GM18520 (cell line): ENCODE data around the gene ARFGAP1.

ENCODE experiments used
- ATAC-seq: cut with Tn5 transposase; IDR thresholded peaks from one replicate; pipeline ENCODE4 v1.9.1; 2021; ENCODE audit not compliant: unreplicated experiment

The ARFGAP1 gene

GRCh38 chr20:63306673-63307537, 34.3 kb downstream of the ARFGAP1 start:
- no peak for ATAC-seq

- no peak for ATAC-seq
Observed at GRCh38 chr20:63307538-63308217, 35.1 kb downstream of the ARFGAP1 start.

- ATAC-seq: no peak
Observed at GRCh38 chr20:63308218-63308911, 35.8 kb downstream of the ARFGAP1 start.

GRCh38 chr20:63309261-63310071, 36.9 kb downstream of the ARFGAP1 start:
- no peak for ATAC-seq

DNA sequence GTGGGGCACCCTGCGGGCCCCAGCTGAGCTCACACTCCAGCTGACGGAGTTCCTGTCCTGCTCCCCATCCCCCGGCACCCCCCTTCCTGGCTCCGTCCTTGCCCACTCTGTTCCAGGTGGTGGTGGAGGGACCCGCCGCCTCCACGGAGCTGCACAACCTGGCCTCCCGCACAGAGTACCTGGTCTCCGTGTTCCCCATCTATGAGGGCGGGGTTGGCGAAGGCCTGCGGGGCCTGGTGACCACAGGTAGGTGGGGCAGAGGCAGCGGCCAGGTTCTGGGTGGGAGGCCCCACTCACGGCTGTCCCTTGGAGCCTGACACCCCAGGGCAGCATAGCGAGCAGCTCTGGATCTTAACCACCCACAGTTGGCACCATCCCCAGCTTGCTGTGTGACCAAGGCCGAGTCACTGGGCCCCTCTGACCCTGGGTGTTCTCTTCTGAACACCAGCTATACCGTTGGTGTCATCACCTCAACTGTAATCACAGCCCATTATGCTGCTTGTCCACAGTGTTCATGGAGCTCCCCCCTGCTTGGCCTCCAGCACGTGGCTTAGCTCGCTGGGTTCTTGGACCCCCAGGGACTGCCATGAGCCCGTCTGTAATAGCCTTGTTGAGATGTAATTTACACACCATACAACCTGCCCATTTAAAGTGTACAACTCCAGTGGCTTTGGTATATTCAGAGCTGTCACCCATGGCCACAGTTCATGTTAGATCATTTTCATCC, 37.8 kb downstream of the ARFGAP1 start:
- ATAC-seq: no peak

DNA sequence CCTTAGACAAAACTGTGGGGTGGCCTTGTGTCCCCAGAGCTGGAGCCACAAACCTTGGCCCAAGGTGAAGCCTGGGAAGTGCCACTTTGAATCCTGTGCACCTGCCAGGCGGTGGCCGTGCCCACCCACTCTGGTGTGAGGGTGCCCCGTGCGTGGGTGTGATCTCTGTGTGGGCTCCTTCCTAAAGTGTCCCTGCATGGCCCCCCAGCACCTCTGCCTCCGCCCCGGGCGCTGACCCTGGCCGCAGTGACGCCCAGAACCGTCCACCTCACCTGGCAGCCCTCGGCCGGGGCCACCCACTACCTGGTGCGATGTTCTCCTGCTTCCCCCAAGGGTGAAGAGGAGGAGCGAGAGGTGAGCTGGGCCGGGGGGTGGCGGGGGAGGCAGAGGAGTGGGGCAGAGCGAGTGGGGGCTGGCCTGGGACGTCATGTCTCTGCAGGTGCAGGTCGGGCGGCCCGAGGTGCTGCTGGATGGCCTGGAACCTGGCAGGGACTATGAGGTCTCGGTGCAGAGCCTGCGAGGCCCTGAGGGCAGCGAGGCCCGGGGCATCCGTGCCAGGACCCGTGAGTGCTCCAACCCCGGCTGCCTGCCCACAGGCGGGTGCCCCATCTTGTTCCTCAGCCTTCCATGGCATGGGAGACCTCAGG, 38.7 kb downstream of the ARFGAP1 start:
- ATAC-seq: no peak

DNA sequence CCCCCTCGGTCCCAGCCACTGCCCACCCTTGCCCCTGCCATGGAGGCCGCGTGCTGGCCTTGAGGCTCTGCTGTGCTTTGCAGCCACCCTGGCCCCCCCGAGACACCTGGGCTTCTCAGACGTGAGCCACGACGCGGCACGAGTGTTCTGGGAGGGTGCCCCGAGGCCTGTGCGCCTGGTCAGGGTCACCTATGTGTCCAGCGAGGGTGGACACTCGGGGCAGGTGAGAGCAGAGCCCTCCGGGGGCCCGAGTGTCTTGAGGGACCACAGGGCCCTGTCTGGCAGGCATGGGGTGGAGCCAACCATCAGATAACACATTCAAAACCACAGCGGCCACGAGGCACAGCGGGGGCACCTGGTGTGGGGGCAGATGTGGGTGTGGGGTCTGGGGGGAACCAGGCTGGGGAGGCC, 39.2 kb downstream of the ARFGAP1 start:
- no peak for ATAC-seq

DNA sequence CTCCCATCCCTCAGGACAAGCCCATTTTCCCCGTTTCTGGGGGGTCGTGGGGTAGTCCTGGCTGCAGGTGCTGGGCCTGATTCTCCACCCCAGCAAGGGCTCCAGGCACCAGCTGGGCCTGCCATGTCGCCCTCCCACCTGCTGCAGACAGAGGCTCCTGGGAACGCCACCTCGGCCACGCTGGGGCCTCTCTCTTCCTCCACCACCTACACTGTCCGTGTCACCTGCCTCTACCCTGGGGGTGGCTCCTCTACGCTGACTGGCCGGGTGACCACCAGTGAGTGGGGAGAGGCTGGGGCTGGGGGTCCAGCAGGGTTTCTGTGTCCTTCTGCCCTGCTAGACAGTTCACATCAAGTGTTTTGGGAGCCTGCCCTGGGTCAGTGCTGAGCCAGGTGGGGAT, 39.7 kb downstream of the ARFGAP1 start:
- no peak for ATAC-seq

DNA sequence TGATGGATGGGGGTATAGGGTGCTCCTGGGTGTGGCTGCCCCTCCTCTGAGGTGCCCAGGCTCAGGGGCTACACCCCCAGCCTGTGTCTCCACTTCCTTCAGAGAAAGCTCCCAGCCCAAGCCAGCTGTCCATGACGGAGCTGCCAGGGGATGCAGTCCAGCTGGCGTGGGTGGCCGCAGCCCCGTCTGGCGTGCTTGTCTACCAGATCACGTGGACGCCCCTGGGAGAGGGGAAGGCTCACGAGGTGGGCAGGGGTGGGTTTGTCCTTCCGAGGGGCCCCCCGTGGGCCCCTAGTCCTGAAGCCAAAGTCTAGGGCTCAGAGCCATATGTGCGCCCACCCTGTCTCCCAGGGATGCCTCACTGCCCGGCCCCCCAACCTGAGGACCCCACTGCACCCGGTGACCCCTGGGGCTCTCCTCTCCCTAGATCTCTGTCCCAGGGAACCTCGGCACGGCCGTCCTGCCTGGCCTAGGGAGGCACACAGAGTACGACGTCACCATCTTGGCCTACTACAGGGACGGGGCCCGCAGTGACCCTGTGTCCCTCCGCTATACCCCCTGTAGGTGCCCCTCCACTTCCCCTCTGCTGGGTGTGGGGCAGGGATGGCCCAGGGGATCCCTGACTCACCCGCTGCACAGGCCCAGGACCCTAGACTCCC, 40.2 kb downstream of the ARFGAP1 start:
- ATAC-seq: no peak

DNA sequence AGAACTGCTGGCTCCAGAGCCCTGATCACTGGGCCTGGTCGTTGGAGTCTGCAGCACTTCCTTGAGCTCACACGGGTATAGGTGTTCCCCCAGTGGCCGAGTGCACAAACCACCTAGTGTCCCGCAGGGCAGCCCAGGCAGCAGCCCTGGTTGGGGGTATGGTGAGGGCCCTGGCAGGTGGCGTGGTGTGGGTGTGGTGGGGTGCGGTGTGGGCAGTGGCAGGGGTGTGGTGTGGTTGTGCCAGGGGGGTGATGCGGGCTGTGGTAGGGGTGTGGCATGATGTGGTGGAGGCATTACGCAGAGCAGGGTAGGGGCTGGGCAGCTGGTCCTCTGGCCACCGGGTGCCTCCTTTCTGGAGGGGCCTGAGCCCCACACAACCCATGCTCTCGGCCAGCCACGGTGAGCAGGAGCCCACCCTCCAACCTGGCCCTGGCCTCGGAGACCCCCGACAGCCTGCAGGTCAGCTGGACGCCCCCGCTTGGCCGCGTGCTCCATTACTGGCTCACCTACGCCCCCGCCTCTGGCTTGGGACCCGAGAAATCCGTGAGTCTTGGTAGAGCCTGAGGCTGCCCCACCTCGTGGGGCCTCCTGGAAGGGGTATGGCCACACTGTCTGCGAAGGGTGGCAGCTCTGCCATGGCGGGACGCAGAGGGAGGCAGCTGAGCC, 40.9 kb downstream of the ARFGAP1 start:
- no peak for ATAC-seq

DNA sequence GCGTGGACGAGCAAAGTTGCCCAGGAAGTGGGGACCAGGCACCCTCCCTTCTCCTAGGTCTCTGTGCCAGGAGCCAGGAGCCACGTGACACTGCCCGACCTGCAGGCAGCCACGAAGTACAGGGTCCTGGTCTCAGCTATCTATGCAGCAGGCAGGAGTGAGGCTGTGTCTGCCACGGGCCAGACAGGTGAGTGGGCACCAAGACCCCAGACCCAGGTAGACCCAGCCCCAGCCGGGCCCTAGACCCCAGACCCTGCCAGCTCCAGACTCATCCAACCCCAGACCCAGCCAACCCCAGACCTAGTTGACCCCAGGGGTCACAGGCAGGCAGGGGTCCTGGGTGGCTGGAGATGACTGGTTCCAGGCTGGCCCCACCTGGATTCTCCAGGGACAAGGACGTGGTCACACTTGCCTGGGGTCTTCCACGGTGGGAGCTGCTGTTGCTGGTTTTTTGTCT, 41.4 kb downstream of the ARFGAP1 start:
- ATAC-seq: no peak

GRCh38 chr20:63314566-63315239, 42.1 kb downstream of the ARFGAP1 start:
- ATAC-seq: no peak

- no peak for ATAC-seq
Observed at GRCh38 chr20:63315240-63315689, 42.7 kb downstream of the ARFGAP1 start.

DNA sequence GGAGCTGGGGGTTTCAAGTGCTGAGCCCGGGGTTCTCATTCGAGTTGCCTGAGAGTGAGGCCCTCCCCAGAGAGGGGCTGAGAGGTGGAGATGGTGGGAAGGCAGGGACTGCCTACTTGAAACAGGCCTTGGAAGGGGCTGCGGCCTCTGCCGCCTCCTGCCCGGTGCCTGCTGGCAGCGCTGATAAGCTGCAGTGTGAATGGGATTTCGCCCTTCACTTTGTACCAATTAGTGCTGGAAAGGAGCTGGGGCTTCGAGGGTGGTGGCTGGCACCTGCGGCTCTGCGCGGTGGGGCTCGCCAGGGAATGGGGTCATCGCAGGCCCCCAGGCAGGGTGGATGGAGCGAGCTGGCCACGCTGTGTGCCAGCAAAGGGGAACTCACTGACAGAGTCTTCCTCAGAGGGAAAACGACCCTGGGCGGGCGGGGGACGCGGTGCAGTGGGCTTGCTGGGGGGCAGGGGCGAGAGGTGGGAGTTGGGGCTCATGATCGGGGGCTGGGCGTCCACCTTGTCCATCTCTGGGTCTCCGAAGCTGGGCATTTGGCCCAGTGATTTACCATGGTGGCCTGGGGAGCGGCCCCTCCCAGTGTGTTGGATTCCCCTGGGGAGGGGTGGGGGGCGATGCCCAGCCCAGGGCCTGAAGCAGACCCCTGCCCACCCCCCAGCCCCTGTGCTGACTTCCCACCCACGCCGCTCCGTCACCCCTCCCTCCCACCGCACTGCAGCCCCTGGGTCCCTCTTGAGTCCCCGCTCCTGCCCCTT, 43.3 kb downstream of the ARFGAP1 start:
- ATAC-seq: no peak

GRCh38 chr20:63316502-63316921, 43.9 kb downstream of the ARFGAP1 start:
- no peak for ATAC-seq

DNA sequence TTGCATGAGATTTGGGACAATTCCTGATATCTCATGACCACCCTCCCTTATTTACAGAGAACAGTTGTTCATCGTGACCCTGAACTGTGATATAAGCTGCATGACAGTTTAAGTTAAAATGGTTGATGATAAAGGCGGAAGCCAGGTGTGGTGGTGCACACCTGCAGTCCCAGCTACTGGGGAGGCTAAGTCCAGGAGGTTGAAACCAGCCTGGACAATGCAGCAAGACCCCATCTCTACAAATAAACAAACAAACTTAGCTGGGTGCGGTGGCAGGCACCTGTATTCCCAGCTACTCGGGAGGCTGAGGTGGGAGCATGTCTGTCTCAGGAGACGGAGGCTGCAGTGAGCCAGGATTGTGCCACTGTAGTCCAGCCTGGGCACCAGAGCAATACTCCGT, 44.4 kb downstream of the ARFGAP1 start:
- ATAC-seq: no peak

DNA sequence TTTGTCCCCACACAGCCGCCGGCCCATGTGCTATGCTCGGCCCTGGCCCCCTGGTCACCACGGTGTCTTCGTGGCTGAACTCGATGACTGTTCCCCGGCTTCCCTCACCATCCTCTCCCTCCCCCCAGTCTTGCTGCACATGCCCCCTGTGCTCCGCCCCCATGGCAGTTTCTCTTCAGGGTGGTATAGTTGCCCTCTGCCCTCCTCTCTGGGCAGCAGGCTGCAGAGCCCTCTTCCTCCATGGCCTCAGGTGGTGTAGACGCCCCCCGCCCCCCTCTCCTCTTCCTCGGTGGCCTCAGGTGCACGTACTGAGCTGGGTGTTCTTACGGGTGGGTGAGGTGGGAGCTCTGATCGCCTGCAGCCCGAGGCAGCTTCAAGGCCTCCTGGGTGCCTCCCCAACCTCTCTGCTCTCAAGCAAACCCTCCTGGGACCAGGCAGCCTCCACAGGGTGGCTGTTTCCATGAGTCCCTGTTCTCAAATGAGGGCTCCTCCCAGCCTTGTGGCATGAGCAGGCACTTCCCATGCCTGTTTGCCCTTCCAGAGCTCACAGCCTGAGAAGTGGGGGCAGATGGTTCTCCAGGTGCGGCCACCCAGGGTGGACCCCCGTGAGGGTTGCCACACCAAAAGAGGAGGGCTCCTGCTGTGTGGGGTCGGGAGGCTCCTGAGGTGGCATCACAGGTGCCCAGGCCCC, 45.1 kb downstream of the ARFGAP1 start:
- no peak for ATAC-seq
